Measurements from ENCODE around the gene EPB41L1.

Gene EPB41L1

DNA sequence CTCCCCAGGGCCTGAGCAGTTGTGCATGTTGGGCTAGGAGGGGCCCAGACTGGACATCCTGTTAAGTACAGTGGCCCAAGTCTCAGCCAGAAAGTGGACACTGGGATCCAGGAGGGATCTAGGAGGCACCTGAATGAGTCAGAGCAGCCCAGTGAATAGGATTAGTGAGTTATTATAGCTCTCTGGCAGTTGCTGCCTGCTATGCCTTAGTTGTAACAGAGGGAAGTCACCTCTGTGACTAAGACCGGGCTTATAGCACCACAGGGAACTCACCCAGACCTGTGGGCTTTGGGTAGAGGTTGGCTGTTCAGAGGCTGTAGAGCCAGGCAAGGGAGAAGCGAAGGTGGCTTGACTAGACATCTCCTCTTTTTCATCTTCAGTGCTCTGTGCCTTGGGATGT is 42.7 kb downstream of the EPB41L1 start:
- DNase-seq: no peak

DNA sequence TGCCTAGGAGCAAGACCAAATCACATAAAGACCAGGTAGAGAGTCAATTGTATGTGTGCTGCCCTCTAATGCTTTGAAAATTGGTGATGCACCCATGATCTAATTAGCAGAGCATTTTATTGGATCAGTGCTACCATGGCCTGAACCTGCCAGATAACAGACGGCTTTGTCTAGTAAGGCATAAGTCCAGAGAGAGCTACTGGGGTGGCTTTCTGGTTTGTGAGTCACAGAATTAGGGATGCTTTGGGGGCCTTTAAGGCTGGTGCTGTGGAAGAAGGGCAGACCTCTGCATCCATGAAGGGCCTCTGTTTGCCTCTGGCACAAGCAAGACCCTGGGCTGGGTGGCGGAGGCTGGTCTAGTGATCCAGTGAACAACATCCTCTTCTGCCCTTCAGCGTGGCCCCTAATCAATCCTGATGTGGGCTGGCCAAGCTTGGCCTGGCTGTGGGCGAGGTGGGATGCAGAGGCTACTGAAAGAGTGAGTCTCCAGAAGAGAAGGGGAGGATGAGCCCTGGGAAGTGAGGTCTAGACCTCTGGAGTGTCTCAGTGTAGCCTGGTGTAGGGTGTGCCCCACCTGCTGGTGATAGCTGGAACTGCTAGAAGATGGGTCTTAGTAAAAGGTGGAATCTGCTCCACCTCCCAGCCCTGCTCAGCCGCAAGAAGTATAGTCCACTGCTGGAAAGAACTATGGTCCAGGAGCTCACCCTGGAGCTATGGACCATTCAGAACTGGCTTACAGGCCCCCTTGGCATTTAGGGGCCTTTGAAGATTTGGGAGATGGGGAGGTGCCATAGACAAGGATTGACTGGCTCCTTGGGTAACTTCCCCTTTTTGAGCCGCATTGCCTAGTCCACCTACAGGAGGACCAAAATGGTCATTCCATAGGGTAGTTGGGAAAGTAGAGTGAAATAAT is 45.1 kb downstream of the EPB41L1 start:
- peak; percentile 28 for DNase-seq

DNA sequence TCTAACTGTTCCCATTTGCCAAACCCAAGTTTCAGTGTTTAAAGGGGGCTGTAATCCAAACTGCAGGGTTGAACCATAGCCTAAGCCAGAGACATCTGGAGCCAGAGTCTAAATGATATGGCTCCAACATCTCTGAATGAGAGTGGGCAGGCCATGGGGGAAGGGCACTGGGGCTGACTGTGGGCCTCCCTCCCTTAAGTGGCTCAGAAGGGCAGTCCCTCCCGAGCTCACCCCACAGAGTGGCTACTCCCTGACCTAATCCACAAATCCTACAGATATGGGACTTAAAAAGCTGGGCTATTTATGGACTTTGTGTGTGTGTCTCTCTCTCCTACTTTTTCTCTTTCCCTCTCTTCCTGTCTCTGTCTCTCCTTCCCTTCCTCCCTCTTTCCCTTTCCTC is 45.9 kb downstream of the EPB41L1 start:
- no peak for DNase-seq

DNA sequence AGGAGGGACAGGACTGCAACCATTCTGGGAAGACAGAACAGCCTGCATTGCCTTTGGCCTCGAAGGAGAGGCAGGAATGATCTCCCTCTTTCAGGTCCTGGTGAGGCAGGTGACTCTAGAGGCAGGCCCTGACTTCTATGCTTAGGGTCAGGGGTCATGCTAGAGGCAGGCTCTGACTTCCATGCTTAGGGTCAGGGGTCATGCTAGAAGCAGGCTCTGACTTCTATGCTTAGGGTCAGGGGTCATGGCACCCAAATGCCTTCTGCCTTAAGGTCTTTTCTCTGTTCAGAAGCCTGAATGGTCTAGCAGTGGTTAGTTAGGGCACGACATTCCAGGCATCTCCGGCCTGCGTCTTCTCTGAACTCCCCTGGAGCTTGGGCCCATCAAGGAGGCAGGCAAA is 46.7 kb downstream of the EPB41L1 start:
- DNase-seq: no peak

DNA sequence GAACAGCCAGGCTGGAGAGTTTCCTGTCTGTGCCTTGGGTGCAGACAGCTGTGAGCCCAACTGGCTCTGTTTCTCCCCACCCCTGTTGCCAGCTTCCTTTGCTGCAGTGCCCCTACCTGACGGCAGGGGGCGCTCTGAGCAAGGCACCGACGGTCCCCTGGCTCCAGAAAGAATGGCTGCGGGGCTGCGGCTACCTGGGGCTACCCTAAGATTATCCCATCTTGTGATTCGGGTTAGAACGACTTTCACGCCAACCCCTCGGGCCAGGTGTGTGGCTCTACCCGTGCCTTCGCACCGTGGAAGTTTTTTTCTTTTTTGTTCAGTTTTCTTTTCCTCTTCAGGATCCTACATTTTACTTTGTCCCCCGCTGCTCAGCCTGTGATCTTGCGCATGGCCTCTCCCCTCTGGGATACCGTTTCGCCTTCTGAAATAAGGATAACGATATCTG is 48.4 kb downstream of the EPB41L1 start:
- no peak for DNase-seq

DNA sequence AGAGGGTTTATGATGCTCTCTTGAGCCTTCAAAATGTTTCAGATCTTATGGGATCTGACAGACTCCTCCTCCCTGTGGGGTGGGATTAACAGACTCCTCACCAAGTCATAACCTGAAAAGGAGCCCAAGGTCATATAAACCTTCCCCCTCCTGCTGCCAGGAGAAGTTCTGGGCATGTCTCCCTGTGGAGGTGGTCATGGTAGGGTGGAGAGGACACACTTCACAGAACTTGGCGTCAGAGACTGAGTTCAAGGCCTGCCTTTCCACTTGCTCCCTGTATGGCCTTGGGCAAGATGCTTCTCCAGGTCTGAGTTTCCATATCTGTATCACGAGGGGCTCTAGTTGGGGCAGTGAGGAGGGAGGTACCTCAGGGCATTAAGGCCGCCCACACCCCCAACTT is 49.3 kb downstream of the EPB41L1 start:
- DNase-seq: no peak

DNA sequence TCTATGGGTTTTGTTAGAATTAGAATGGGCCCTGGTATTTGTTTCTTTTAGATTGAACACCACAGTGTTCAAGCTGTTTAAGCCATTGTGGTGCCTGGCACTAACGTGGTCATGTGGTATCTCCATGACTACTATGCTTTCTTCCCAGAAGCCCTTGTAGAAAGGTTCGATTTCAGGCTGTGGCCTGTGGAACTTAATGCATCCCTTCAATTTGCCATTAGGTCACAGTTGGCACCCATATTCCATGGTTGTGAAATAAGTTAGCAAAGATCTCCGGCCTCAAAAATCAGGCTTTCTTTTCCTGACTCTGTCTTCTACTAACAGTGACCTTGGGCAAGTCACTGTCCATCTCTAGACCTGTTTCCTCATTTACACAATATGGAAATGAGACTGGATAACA is 50.5 kb downstream of the EPB41L1 start:
- no peak for DNase-seq

DNA sequence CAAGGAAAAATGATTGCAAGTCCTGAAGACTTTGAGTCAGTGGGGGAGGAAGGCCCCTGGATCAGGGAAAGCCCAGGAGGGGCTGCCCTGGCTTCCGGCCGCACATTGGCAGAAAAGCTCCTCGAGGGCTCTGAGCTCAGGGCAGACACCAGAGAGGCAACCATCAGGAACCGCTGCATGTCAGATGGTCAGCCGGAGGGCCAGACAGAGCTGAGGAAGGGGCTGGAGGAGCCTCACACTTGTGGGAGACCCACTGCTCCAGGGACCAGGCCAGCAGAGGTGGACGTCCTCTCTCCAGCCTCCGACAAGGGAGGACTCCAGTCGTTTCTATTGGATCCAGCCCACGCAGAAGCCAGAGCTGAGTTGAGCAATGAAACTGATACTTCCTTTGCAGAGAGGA is 51.5 kb downstream of the EPB41L1 start:
- no peak for DNase-seq

DNA sequence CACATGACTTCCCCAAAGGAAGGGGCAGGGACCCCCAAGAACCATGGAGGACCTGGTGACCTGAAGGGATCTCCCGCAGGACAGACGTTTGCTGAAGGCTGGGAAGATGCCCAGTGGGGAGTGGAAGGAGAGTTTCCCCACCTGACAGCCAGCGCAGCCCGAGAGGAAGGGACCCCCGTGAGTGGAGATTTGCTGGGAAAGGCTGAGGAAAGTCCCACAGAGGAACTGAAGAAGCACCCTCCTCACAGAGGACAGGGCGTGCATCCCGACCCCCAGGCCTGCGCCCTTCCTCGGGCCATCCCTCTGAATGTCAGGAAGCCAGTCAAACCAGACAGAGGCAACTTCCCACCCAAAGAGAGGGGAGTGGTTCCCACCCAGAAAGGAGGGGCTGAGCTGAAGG is 52.1 kb downstream of the EPB41L1 start:
- DNase-seq: no peak

DNA sequence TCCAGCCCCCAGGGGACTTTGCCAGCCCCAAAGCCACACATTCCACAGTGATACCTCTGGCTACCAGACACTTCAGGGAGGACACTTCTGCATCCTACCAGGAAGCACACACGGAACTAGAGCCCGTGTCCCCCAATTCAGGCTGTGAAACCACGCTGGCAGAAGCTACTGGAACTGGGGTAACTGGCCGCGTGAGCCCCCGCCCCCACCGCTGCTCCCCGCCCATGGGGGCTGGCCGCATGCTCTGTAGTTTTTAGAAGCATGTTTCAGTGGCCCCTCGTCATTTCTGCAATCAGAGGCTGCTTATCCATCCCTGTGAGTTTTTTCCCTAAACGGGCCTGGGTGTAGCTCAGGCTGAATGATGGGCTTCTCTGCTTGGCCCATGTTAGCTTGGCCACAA is 53.1 kb downstream of the EPB41L1 start:
- DNase-seq: no peak

DNA sequence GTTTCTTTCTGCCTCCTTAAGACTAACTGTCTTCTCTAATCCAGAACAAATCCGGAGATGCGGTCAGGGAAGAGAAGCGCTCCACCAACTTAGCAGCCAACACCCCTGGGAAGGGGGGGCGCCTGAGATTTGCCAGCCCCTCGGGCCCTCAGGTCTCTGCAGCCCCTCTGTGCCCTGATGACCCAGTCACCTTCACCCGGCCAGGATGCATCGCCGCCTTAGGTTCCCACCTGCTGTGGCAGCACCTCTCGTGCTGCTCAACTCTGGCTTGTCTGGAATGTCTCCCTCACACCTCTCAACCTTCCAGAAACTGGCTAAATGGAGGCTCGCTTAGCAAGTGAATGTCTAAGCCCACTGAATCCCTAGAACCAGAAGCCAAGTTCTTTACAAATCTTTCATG is 53.7 kb downstream of the EPB41L1 start:
- no peak for DNase-seq

DNA sequence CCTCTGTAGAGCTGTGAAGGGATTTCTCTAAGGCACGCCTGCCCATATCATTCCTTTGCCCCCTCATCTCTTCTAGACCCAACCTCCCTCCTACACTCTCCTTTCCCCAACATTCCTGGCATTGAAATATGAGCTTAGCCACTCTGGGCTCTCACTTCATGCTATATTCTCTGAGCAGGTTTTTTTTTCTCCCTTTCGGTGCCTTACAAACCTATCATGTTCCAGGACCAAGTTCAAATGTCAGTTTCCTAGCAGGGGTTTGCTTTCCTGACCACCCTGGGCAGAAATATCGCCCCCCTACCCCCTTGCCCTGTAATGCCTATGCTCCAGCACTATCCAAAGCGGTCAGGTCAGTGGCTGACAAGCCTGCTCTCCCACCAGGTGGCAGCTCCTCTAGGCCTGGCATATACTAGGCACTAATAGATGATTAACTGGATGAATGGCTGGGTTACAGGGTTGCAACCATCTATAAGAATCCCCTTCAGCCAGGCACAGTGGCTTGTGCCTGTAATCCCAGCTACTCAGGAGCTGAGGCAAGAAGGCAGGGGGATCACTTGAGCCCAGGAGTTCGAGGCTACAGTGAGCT is 56.0 kb downstream of the EPB41L1 start:
- DNase-seq: no peak

DNA sequence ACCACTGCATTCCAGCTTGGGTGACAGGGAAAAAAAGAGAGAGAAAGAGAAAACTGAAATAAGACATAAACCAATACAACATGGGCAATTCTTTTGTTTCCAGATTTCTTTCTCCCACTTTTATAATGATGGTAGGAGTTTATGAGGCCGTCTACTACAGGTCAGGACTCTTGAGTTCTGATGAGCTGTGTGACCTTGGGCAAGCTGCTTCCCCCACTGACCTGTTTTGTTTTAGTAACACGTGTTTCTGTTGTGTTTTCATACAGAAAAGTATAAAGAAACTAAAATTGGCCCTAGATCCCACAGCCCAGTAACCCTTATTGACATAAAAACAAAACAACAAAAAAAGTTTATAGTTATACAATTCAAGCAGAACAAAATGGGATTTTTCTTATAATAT is 58.8 kb downstream of the EPB41L1 start:
- DNase-seq: no peak

DNA sequence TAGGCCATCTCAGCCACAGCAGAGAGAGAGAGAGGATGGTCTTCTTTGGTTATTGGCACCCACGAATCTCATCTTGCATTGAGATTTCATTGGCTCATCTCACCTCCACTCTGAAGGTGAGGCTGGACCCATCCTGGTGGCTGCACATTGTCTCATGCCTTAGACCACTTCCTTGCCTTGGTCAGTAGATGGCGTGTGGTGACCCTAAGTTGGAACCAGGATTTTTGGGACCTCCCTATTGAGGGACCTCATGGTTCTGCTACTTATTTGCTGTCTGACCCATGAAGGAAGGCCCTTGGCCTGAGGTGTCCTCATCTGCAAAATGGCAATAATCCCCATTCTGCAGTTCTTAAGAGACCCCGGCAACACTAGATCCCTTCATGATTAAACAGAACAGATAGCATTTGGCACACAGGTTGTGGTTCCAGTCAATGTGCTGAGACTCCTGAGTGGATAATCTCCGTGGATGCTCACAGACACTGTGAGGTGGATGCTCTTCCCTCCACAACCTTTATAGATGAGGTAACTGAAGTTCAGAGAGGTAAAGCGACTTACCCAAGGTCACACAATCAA is 60.2 kb downstream of the EPB41L1 start:
- no peak for DNase-seq

DNA sequence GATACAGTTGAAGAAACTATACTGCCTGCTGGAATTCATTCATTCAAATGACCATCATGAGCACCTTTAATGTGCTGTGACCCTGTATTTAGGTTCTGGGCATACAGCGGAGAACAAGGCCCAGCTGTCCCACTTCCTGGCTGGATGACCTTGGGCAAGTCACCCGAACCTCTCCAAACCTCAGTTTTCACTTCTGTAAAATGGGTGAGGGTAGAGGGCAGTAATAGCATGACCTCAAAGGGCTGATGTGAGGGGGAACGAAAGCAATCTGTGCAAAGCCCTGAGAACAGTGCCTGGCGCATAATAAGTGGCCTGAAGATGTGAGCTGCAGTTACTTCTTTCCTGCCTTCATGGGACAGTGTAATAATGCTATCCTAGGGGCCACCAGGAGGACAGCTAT is 61.2 kb downstream of the EPB41L1 start:
- DNase-seq: no peak

DNA sequence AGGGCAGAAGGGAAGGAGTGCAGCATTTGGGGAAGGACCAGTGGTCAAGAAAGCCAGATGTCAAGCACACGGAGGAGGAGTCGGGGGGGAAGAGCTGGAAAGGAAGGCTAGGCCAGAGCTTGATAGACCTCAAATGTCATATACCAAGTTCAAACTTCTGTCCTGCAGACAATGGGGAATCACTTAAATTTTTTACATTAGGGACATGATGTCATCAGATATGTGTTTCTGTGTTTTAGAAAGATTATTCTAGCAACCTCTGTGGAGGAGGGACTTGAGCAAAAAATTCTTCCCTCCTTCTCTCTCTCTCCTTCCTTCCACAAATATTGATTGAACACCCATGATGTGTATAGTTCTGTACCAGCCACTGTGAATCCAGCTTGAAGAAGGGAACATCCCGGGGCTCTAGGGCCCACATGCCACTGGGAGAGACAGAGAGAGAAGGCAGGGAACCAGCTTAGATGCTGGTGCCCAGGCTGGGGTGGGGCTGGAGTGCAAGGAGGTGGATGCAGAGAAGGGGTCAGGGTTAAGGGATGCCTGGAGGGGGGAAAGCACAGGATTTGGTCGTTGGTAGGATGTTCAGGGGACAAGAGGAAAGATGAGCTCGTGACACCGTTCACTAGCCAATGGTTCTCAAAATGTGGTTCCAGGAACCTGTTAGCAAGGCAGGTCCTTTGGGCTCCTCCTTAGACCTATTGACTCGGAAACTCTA is 61.9 kb downstream of the EPB41L1 start:
- DNase-seq: no peak

DNA sequence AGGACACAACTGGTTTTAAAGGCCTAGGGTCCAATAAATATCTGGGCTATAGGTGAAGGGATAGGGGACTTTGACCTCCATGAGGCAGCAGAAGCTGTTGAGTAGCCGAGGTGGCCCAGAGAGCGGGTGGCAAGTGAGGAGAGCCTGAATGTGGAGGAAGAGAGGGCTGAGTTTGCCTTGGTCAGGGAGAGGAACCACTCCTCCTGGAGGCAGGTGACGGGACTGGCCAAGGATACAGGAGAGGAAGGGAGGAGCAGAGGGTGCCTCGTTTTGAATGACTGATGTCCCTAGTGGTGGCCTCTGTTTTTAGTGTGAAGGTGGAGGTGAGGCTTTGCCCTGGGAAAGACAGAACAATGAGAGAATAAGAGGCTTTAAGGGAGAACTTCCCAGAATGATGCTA is 62.7 kb downstream of the EPB41L1 start:
- DNase-seq: no peak

DNA sequence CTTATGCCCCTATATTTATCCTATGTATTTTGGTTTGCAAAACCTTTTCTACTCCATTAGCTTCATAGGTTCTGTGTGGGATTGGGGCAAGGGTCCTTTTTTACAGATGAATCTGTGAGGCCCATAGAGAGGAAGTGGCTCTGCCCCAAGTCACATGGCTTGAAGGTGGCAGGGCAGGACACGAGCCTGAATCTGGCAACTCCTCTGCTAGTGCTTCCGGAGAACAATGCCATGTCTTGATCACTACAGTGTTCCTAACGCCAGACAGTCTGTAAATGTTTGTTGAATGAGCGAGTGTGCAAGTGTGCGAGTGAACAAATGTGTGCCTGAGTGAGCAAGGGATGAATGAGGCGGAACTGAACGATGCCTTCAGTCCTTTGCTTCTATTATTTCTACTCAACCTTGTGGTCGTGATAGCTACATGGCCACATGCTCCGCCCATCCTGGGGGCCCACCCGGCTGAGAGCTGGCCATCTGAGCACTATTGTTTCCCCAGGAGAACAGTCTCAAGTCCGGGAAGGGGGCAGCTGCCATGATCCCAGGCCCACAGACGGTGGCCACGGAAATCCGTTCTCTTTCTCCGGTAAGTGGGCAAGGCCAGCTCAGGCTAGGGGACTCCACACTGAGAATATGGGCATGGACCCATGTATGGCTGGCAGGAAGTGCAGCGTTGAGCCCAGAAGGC is 64.0 kb downstream of the EPB41L1 start:
- DNase-seq: no peak

DNA sequence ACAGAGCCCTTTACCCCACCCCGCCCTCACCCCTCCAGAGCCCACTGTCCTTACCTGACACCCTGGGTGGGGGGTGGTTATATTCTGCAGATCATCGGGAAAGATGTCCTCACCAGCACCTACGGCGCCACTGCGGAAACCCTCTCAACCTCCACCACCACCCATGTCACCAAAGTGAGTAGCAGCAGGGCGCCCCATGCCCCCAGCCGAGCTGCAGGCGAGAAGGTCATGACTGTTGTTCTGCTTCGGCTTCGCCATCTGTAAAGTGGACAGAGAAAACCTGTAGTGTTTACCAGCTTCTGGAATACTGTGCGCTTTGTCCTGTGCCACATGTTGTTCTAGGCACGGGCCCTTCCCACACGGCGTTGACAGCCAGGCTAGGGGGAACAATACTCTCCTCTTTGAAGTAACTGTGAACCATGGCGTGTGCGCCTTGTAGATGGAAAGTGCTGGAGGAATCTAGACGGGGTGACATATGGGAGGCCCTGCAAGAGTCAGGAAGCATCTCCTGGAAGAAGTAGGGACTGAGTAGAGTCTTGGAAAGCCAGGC is 65.2 kb downstream of the EPB41L1 start:
- DNase-seq: no peak

DNA sequence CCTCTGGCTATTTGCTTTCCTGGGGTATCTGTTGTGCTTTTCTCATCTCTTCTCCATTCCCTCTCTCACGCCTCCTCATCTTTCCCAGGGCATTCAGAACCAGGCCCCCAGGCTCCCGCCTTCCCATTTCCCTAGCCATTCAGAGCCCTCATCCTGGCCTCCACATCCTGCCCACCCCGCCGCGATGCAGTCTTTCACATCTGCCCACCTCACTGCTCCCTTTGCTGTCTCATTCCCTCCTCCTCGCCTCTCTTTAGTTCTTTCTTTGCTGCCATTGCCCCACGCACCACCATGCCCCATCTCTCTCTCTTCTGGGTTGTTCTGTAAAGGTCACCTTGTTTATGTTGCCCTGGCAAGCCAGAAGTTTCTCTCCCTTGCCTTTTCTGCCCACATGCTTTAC is 71.1 kb downstream of the EPB41L1 start:
- no peak for DNase-seq

DNA sequence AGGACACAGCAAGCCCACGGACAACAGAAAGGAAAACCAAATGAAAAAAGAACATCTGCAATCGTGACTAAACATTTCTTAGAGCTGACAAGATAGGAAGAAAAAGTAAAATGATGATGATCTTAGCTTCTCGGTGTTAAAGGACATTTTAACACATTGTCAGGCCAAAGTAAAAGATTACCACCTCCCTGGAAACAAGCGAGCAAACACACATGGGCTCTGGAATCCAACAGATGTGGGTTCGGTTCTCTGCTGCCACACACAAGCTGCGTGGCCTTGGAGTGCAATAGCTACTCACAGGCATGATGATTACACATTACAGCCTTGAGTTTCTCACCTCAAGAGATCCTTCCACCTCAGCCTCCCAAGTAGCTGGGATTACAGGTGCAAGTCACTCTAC is 74.2 kb downstream of the EPB41L1 start:
- no peak for DNase-seq

DNA sequence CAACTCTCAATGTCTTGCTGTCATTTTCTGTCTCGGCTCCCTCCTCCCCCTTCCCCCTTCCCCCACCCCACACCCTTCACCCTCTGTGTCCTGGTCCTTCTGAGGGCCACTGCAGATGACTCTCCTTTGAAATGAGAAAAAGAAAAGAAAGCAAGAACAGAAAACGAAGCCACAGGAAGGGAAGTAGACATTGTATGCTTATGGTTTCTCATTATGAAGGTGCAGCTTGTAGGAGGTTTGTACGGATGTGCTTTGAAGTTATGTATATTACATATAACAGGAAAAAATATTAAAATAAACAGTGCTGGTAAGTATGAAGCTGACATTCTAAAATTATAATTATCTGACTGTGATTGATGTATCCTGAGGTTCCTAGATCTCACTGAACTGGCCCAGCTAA is 75.5 kb downstream of the EPB41L1 start:
- no peak for DNase-seq

DNA sequence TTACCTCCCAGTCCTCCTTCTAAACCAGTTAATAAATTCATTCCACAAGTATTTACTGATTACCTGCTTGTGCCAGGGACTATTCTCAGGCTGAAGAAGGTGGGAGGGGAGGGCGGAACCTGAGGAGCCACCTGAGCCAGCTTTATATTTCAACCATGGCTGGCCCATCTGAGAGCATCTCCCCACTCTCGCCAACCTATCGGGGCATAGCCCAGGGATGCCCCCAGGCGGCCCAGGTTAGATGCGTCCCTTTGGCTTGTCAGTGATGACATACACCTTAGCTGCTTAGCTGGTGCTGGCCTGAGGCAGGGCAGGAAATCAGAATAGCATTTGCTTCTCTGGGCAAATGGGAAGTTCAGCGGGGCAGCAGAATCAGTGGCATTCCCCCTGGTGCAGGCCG is 76.8 kb downstream of the EPB41L1 start:
- DNase-seq: no peak

Data from NCI-H2081 treated with DMSO at 0.1 percent for 48 hours (cell line).